Measurements from ENCODE around the gene FSD2. TPM values are rescaled to one million over a fixed set of nuclear protein-coding genes. Genes with fewer than 3 reads are reported as not detected.

Gene FSD2
- total RNA-seq, 2 donors from 2014 or later, result not detected

DNA sequence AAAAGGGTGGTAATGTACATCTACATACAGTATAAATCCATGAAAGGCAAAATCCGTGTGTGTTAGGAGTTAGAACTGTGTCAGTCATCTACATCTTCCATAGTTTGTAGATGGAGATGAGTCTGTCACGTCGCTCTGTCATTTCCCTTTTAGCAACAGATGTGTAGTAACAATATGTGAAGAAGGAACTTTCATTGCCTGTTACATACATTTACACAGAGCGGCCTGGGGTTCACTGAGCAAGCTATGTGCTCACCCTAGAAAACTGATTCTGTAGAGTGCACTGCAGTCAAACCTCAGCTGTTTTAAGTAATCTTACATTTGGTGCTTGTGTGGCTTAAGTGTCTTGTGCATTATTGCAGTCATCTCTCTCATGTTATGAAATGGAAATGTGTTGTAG is 54.6 kb downstream of the FSD2 start:
- H3K27me3 Mint-ChIP-seq (ENCODE audit: insufficient read depth), result no peaks in the 10 kb centered on the region
- Histone ChIP-seq H3K36me3 (ENCODE audit: control insufficient read depth, insufficient read depth, low read length) (peaks cover 36% of the 10 kb centered on the region), H3K9me3 (ENCODE audit: control insufficient read depth, low read length) (no peaks in the 10 kb centered on the region), H3K4me3 (ENCODE audit: low read length) (peak overlapping the region; percentile 86), H3K9ac (ENCODE audit: extremely low read depth, low read length, poor library complexity, severe bottlenecking) (peak overlapping the region; percentile 65), H3K4me1 (ENCODE audit: control insufficient read depth, insufficient read depth, low read length) (no peaks in the 10 kb centered on the region), H3K27me3 (ENCODE audit: control insufficient read depth, insufficient read depth, low read length, poor library complexity, severe bottlenecking) (no peaks in the 10 kb centered on the region), H3K27ac (ENCODE audit: low read depth, low read length) (no peak overlapping the region)
- peaks cover 35% of the 10 kb centered on the region for H3K36me3 Mint-ChIP-seq (ENCODE audit: low read depth)
- 50 to 100% methylated on average over 1 to 4 of the region's 4 CpGs for WGBS, 2 experiments (ENCODE audit: insufficient coverage in 1 of 2, insufficient read length in 1 of 2)
- no peak overlapping the region for H3K27ac Mint-ChIP-seq
- peaks cover 11% of the 10 kb centered on the region for H3K4me1 Mint-ChIP-seq
- no peak for TF ChIP-seq CTCF (conservative IDR thresholded peaks at IDR 0.05)
- no peak for DNase-seq
- peak overlapping the region; percentile 94 for H3K4me3 Mint-ChIP-seq
- no peaks in the 10 kb centered on the region for H3K9me3 Mint-ChIP-seq

DNA sequence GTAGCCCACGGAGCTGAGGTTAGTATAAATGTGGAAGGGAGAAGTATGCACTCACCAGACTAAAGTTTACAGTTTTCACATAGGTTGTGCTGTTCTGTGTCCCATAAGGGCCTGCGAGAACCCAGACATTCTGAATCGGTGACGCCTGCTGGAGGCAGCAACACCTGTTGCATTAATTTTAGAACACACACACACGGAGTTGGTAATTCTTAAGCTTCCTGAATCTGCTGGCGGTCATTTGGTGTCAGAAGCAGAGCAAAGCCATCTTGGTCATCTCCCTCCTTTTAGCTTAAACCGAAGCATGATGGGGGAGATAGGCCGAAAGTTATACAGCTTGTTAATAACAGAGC is 55.1 kb downstream of the FSD2 start:
- no peak overlapping the region for H3K27ac ChIP-seq (ENCODE audit: low read depth, low read length)
- no peak for DNase-seq
- H3K9me3 ChIP-seq (ENCODE audit: control insufficient read depth, low read length), result no peaks in the 10 kb centered on the region
- H3K9me3 Mint-ChIP-seq, result no peaks in the 10 kb centered on the region
- H3K9ac ChIP-seq (ENCODE audit: extremely low read depth, low read length, poor library complexity, severe bottlenecking), result peak overlapping the region; percentile 65
- H3K36me3 ChIP-seq (ENCODE audit: control insufficient read depth, insufficient read depth, low read length), result peaks cover 31% of the 10 kb centered on the region
- H3K4me1 ChIP-seq (ENCODE audit: control insufficient read depth, insufficient read depth, low read length), result no peaks in the 10 kb centered on the region
- H3K27me3 ChIP-seq (ENCODE audit: control insufficient read depth, insufficient read depth, low read length, poor library complexity, severe bottlenecking), result no peaks in the 10 kb centered on the region
- peak overlapping the region; percentile 86 for H3K4me3 ChIP-seq (ENCODE audit: low read length)
- peaks cover 11% of the 10 kb centered on the region for H3K4me1 Mint-ChIP-seq
- no peak for TF ChIP-seq CTCF (conservative IDR thresholded peaks at IDR 0.05)
- H3K36me3 Mint-ChIP-seq (ENCODE audit: low read depth), result peaks cover 30% of the 10 kb centered on the region
- WGBS, 2 experiments (ENCODE audit: insufficient coverage in 1 of 2, insufficient read length in 1 of 2), result 4 to 7% methylated on average over 7 to 8 of the region's 8 CpGs
- H3K27ac Mint-ChIP-seq, result peak overlapping the region; percentile 84
- H3K4me3 Mint-ChIP-seq, result peak overlapping the region; percentile 94
- H3K27me3 Mint-ChIP-seq (ENCODE audit: insufficient read depth), result no peaks in the 10 kb centered on the region

DNA sequence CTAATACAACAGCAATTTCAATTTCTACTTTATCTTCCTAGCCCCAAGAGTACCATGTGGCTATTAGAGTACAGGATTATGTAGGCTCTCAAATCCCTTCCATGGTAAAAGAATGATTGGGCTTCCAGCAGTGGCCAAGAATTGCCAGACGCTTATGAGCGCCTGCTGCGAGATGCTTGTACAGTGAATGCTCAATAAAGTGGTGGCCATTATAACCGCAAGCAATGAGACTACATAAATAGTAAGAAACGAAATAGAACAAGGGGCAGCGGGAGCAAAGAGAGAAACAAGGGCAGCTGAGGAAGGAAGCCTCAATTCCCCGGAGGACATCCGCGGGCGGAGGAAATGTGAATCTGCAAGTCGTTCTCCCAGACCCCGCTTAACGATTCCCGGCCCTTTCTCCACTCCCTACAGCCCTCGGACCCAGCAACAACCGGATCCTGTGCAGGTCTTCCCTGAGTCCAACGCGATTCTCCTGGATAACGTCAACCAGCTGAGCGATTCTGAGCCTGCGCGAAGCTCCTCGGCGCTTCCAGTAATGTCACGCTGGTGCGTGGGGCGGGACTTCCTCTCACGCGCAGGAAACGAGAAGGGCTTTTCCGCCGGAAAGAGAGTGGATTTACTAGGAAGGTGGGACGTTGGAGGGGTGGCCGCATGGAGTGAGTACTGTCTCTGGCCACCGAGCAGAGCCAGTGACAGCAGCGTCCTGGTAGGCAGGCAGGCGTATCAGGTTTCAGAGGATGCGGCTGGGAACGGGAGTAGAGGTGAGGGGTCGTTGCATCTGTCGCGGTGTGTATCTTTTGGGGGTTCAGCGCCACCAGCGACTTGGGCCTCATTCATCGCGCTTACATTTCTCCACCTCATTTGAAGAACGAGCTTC is 55.7 kb downstream of the FSD2 start:
- no peak for TF ChIP-seq CTCF (conservative IDR thresholded peaks at IDR 0.05)
- Histone ChIP-seq H3K4me3 (ENCODE audit: low read length) (peak overlapping the region; percentile 86), H3K9me3 (ENCODE audit: control insufficient read depth, low read length) (no peaks in the 10 kb centered on the region), H3K4me1 (ENCODE audit: control insufficient read depth, insufficient read depth, low read length) (no peaks in the 10 kb centered on the region), H3K36me3 (ENCODE audit: control insufficient read depth, insufficient read depth, low read length) (peaks cover 25% of the 10 kb centered on the region), H3K9ac (ENCODE audit: extremely low read depth, low read length, poor library complexity, severe bottlenecking) (peak overlapping the region; percentile 65), H3K27ac (ENCODE audit: low read depth, low read length) (peak overlapping the region; percentile 73), H3K27me3 (ENCODE audit: control insufficient read depth, insufficient read depth, low read length, poor library complexity, severe bottlenecking) (no peaks in the 10 kb centered on the region)
- peak; percentile 97 for DNase-seq
- H3K9me3 Mint-ChIP-seq, result no peaks in the 10 kb centered on the region
- peaks cover 11% of the 10 kb centered on the region for H3K4me1 Mint-ChIP-seq
- H3K4me3 Mint-ChIP-seq, result peak overlapping the region; percentile 94
- 0% methylated on average over 23 to 47 of the region's 47 CpGs for WGBS, 2 experiments (ENCODE audit: insufficient coverage in 1 of 2, insufficient read length in 1 of 2)
- peak overlapping the region; percentile 84 for H3K27ac Mint-ChIP-seq
- H3K27me3 Mint-ChIP-seq (ENCODE audit: insufficient read depth), result no peaks in the 10 kb centered on the region
- peaks cover 25% of the 10 kb centered on the region for H3K36me3 Mint-ChIP-seq (ENCODE audit: low read depth)

All from endodermal cell (in vitro differentiated cells).